HCT116 (cell line): ENCODE measurements around the gene DIP2C. TPM values are rescaled to one million over a fixed set of nuclear protein-coding genes. Genes with fewer than 3 reads are reported as not detected.

ENCODE experiments used
- ATAC-seq: fragments of 200-7000 bp; cut with Tn5 transposase; 2 replicates; pipeline ENCODE4 v1.9.1; 2020; ENCODE audit warnings: mild to moderate bottlenecking, moderate library complexity
- BruUV-seq: library from RNA; stranded (reverse); fragments of 400-500 nt; replicated peaks from 2 replicates; lab custom pipeline; 2021; lab: Mats Ljungman, UMichigan
- CTCF ChIA-PET: fragments of 300-600 bp; sonication (Branson Sonifier 250); formaldehyde crosslinking; loops from one replicate; lab custom pipeline; 2021; ENCODE audit warnings: antibody characterized with exemption; lab: Charles Lee
- POLR2A ChIA-PET: fragments of 300-600, 350-600 bp; sonication (Branson Sonifier 250); formaldehyde crosslinking; loops from one replicate; lab custom pipeline; 2021; ENCODE audit warnings: antibody characterized with exemption; lab: Charles Lee
- RAD21 ChIA-PET, 2 experiments: fragments of 300-600 bp; sonication (Branson Sonifier 250); formaldehyde crosslinking; loops; one replicate each; lab custom pipeline; 2023; ENCODE audit warnings: low total read pairs in 2 of 2; ENCODE audit not compliant: uncharacterized antibody in 2 of 2, unreplicated experiment in 2 of 2, low non-redundant PET in 1 of 2; lab: Charles Lee
- DNase-seq: peaks from one replicate; pipeline ENCODE4 v3.0.0-alpha.2; 2010; ENCODE audit warnings: low read depth, low spot score
- H2AFZ ChIP-seq: fragments of 200-600 bp; shearing (Covaris generic), sonication (generic); 2 replicates; pipeline ENCODE4 v1.6.1; 2017; ENCODE audit warnings: low read depth, mixed run types, mixed read lengths, antibody characterized with exemption, low read length; ENCODE audit not compliant: poor library complexity, severe bottlenecking
- H3K27ac ChIP-seq: 2 replicates; pipeline ENCODE4 v1.5.1; 2012; ENCODE audit warnings: low read depth, low read length
- H3K27me3 ChIP-seq: fragments of 200-600 bp; sonication (generic); 2 replicates; pipeline ENCODE4 v1.6.1; 2016; ENCODE audit warnings: mixed run types, low read length, mixed read lengths; ENCODE audit not compliant: insufficient read depth
- H3K36me3 ChIP-seq, 2 experiments: fragments of 200-500 bp in 1 of 2; fragments of 200-600 bp in 1 of 2; sonication (Bioruptor generic) in 1 of 2; sonication (generic) in 1 of 2; 2 replicates each; pipeline versions ENCODE4 v1.5.1 to v1.6.1; 2014 to 2016; ENCODE audit warnings: low read length in 2 of 2, inconsistent platforms in 1 of 2, mixed read lengths in 1 of 2, mixed run types in 1 of 2; ENCODE audit not compliant: insufficient read depth in 2 of 2, control insufficient read depth in 1 of 2
- H3K4me1 ChIP-seq, 2 experiments: fragments of 200-600 bp in 1 of 2; sonication (generic) in 1 of 2; 2 replicates each; pipeline versions ENCODE4 v1.5.1 to v1.6.1; 2012 to 2017; ENCODE audit warnings: low read length in 2 of 2, inconsistent platforms in 1 of 2, mild to moderate bottlenecking in 1 of 2, mixed read lengths in 1 of 2, mixed run types in 1 of 2, moderate library complexity in 1 of 2; ENCODE audit not compliant: insufficient read depth in 2 of 2, control insufficient read depth in 1 of 2
- H3K4me2 ChIP-seq: fragments of 200-600 bp; sonication (generic); 2 replicates; pipeline ENCODE4 v1.6.1; 2017; ENCODE audit warnings: mixed run types, low read length, mixed read lengths
- H3K4me3 ChIP-seq, 2 experiments: fragments of 200-600 bp in 1 of 2; sonication (generic) in 1 of 2; replicated peaks in 1 of 2; 2 replicates each; pipeline ENCODE4 v1.5.1; 2011 to 2016; ENCODE audit warnings: low read length in 2 of 2, control low read depth in 1 of 2, low read depth in 1 of 2, mild to moderate bottlenecking in 1 of 2, mixed read lengths in 1 of 2, mixed run types in 1 of 2
- H3K79me2 ChIP-seq: fragments of 200-600 bp; sonication (generic); 2 replicates; pipeline ENCODE4 v1.6.1; 2017; ENCODE audit warnings: mild to moderate bottlenecking, mixed run types, low read length, moderate library complexity, mixed read lengths; ENCODE audit not compliant: insufficient read depth
- H3K9ac ChIP-seq: fragments of 200-600 bp; sonication (generic); 2 replicates; pipeline ENCODE4 v1.6.1; 2016; ENCODE audit warnings: low read length, mixed read lengths
- H3K9me2 ChIP-seq: fragments of 200-600 bp; sonication (generic), shearing (Covaris generic); 2 replicates; pipeline ENCODE4 v1.6.1; 2017; ENCODE audit warnings: mixed run types, mild to moderate bottlenecking, moderate library complexity; ENCODE audit not compliant: insufficient read depth
- H3K9me3 ChIP-seq, 2 experiments: fragments of 200-500 bp in 1 of 2; fragments of 200-600 bp in 1 of 2; sonication (Bioruptor generic) in 1 of 2; sonication (generic) in 1 of 2; 2 replicates each; pipeline ENCODE4 v1.6.1; 2014 to 2017; ENCODE audit warnings: low read length in 2 of 2, mixed read lengths in 2 of 2, inconsistent platforms in 1 of 2, low read depth in 1 of 2, mild to moderate bottlenecking in 1 of 2, mixed run types in 1 of 2, moderate library complexity in 1 of 2; ENCODE audit not compliant: control insufficient read depth in 1 of 2, insufficient read depth in 1 of 2
- H4K20me1 ChIP-seq: fragments of 200-600 bp; sonication (generic), shearing (Covaris generic); 2 replicates; pipeline ENCODE4 v1.6.1; 2017; ENCODE audit warnings: mixed run types, mild to moderate bottlenecking, moderate library complexity; ENCODE audit not compliant: insufficient read depth
- CBX3 ChIP-seq: IDR thresholded peaks from 2 replicates; pipeline ENCODE4 v1.6.1; 2012; ENCODE audit warnings: low read depth
- CEBPB ChIP-seq: IDR thresholded peaks from 2 replicates; pipeline ENCODE4 v1.6.1; 2012; ENCODE audit warnings: low read depth
- CTCF ChIP-seq, 3 experiments: fragments of 200-600 bp in 1 of 3; sonication (generic) in 1 of 3; IDR thresholded peaks in 2 of 3; conservative IDR thresholded peaks in 1 of 3; 2 replicates each; pipeline ENCODE4 v1.5.1; 2012 to 2017; ENCODE audit warnings: low read depth in 2 of 3, low read length in 2 of 3, antibody characterized with exemption in 1 of 3, borderline replicate concordance in 1 of 3, control low read depth in 1 of 3, mild to moderate bottlenecking in 1 of 3, mixed read lengths in 1 of 3, mixed run types in 1 of 3, moderate library complexity in 1 of 3; ENCODE audit not compliant: insufficient read depth in 1 of 3
- EGR1 ChIP-seq: IDR thresholded peaks from 2 replicates; pipeline ENCODE4 v1.6.1; 2012; ENCODE audit warnings: low read depth
- ELF1 ChIP-seq: IDR thresholded peaks from 2 replicates; pipeline ENCODE4 v1.6.1; 2012; ENCODE audit warnings: low read depth, borderline replicate concordance
- EZH2phosphoT487 ChIP-seq: fragments of 200-600 bp; IDR thresholded peaks from 2 replicates; pipeline ENCODE4 v1.6.1; 2018; ENCODE audit warnings: antibody characterized with exemption, borderline replicate concordance
- FOSL1 ChIP-seq: IDR thresholded peaks from 2 replicates; pipeline ENCODE4 v1.6.1; 2012; ENCODE audit warnings: low read depth
- JUND ChIP-seq: IDR thresholded peaks from 2 replicates; pipeline ENCODE4 v1.6.1; 2012
- MAX ChIP-seq: IDR thresholded peaks from 2 replicates; pipeline ENCODE4 v1.6.1; 2012
- POLR2AphosphoS5 ChIP-seq: IDR thresholded peaks from 2 replicates; pipeline ENCODE4 v1.6.1; 2011; ENCODE audit warnings: mild to moderate bottlenecking, low read depth, low read length, moderate library complexity
- RAD21 ChIP-seq: IDR thresholded peaks from 2 replicates; pipeline ENCODE4 v1.6.1; 2012; ENCODE audit warnings: low read depth, mild to moderate bottlenecking
- REST ChIP-seq: IDR thresholded peaks from 2 replicates; pipeline ENCODE4 v1.6.1; 2012; ENCODE audit warnings: low read depth
- SIN3A ChIP-seq: IDR thresholded peaks from 2 replicates; pipeline ENCODE4 v1.6.1; 2012; ENCODE audit warnings: low read depth
- SP1 ChIP-seq: IDR thresholded peaks from 2 replicates; pipeline ENCODE4 v1.6.1; 2012; ENCODE audit warnings: low read depth
- YY1 ChIP-seq: IDR thresholded peaks from 2 replicates; pipeline ENCODE4 v1.6.1; 2011; ENCODE audit warnings: low read length, low read depth, moderate library complexity, mild to moderate bottlenecking; ENCODE audit not compliant: insufficient replicate concordance; ENCODE audit errors: extremely low read depth
- ZFX ChIP-seq: fragments of 450-650 bp; IDR thresholded peaks from 2 replicates; pipeline ENCODE4 v1.6.1; 2017
- ZNF274 ChIP-seq: fragments of 200-500 bp; sonication (Bioruptor generic); IDR thresholded peaks from 2 replicates; pipeline ENCODE4 v1.6.1; 2014; ENCODE audit warnings: mild to moderate bottlenecking, low read depth, low read length, inconsistent platforms
- intact Hi-C: fragments of 100-400 bp; cut with micrococcal nuclease; formaldehyde crosslinking; loops from 2 replicates; pipeline ENCODE4 v1.10.0; 2022
- total RNA-seq: library from RNA; stranded (reverse); gene quantifications from one replicate; pipeline ENCODE4 v1.2.1, GENCODE V29; 2021; ENCODE audit not compliant: unreplicated experiment

Gene DIP2C
- total RNA-seq, 1 experiment from 2014 or later = 15.4 TPM

- CTCF ChIA-PET = no interaction called here
- H3K27ac ChIP-seq = no peak overlapping the region
- ATAC-seq = no peak
- H3K4me1 ChIP-seq = no peaks in the 10 kb centered on the region
- no peaks in the 10 kb centered on the region for H4K20me1 ChIP-seq
- POLR2A ChIA-PET = no interaction called here
- no peak for TF ChIP-seq CBX3
- no peak for TF ChIP-seq EGR1
- no peak for TF ChIP-seq JUND
- no peak for TF ChIP-seq MAX
- TF ChIP-seq ZNF274 = no peak
- TF ChIP-seq ELF1 = no peak
- no peak for TF ChIP-seq CEBPB
- TF ChIP-seq FOSL1 = no peak
- no peak for TF ChIP-seq CTCF (IDR thresholded peaks at IDR 0.05 in 2 of 3, conservative IDR thresholded peaks at IDR 0.05 in 1 of 3; ENCODE audit: borderline replicate concordance in 1 of 3, insufficient read depth in 1 of 3, low read depth in 2 of 3, low read length in 2 of 3)
- no peak for TF ChIP-seq ZFX
- TF ChIP-seq REST = no peak
- TF ChIP-seq RAD21 = no peak
- no peak for TF ChIP-seq SIN3A
- TF ChIP-seq POLR2AphosphoS5 = no peak
- no peak for TF ChIP-seq SP1
- no peak for TF ChIP-seq YY1
- TF ChIP-seq EZH2phosphoT487 = no peak
- DNase-seq = no peak
- BruUV-seq = no TSS peak
- no peaks in the 10 kb centered on the region for H3K9me3 ChIP-seq
- H3K4me3 ChIP-seq = no peak overlapping the region
- no peak overlapping the region for H2AFZ ChIP-seq
- H3K79me2 ChIP-seq = no peaks in the 10 kb centered on the region
- peaks cover under 1 to 9% of the 10 kb centered on the region in 2 experiments; a peak in 2 of 4 replicates for H3K36me3 ChIP-seq
- no peak overlapping the region for H3K9ac ChIP-seq
- no peaks in the 10 kb centered on the region for H3K9me2 ChIP-seq
- no peaks in the 10 kb centered on the region for H3K27me3 ChIP-seq
- RAD21 ChIA-PET = no interaction called here
- intact Hi-C loops = no loop called here
- no peak overlapping the region for H3K4me2 ChIP-seq
These were observed 304.7 kb downstream of the DIP2C start for GRCh38 chr10:384538-385305.
